MM.1S (cell line): Measurements from ENCODE around the gene TRIP4.

ENCODE experiments used
- CTCF ChIP-seq: fragments of 300-600 bp; sonication (generic); IDR thresholded peaks from 2 replicates; pipeline ENCODE4 v1.5.1; 2016; ENCODE audit warnings: antibody characterized with exemption, low read length, mixed read lengths
- EZH2 ChIP-seq: fragments of 300-600 bp; sonication (generic); optimal IDR thresholded peaks from 2 replicates; pipeline ENCODE3; 2017; ENCODE audit warnings: low read depth, mild to moderate bottlenecking, antibody characterized with exemption, low read length, mixed read lengths

- no peak for TF ChIP-seq CTCF
- TF ChIP-seq EZH2, result no peak
Measured at GRCh38 chr15:64447536-64448315, 60.1 kb downstream of the TRIP4 start.
